SK-MEL-5 (cell line): ENCODE measurements around the gene TSHZ3. TPM values are rescaled to one million over a fixed set of nuclear protein-coding genes. Genes with fewer than 3 reads are reported as not detected.

Experiments
- DNase-seq: peaks from one replicate; pipeline ENCODE4 v3.0.0-alpha.2; 2016; ENCODE audit warnings: low read depth, low spot score
- in situ Hi-C: cut with HindIII; loops from 2 replicates; pipeline ENCODE4 v1.10.0; 2016; ENCODE audit warnings: low sequenced_read_pairs, high pct_unique_total_duplicates, low pct_unique_long_range_greater_than_20kb
- total RNA-seq: library from RNA; depleted of rRNA; stranded (reverse); fragments of >200 nt; shearing (Covaris generic); gene quantifications from 2 replicates; pipeline ENCODE4 v1.2.3, GENCODE V29; 2014

Gene TSHZ3
- total RNA-seq, 1 experiment from 2014 or later = 2.5 TPM

GRCh38 chr19:31233295-31233800 lies 115.9 kb downstream of the TSHZ3 start:
- in situ Hi-C loops = no loop called here
- no peak for DNase-seq

GRCh38 chr19:31232871-31233270 lies 116.4 kb downstream of the TSHZ3 start:
- in situ Hi-C loops = no loop called here
- DNase-seq = no peak

- peak; percentile 7 for DNase-seq
- in situ Hi-C loops = no loop called here
Measured at GRCh38 chr19:31232180-31232579, 117.1 kb downstream of the TSHZ3 start.

GRCh38 chr19:31231237-31231636 lies 118.0 kb downstream of the TSHZ3 start:
- in situ Hi-C loops = no loop called here
- no peak for DNase-seq

GRCh38 chr19:31226151-31226935 lies 122.9 kb downstream of the TSHZ3 start:
- in situ Hi-C loops = no loop called here
- DNase-seq = no peak
